NT2/D1 (cell line): ENCODE results near the gene GDI2.
"Not testable (repeated sequence)": the region's sequence is repeated elsewhere in the genome, so short reads cannot be mapped to it uniquely, and the experiment has no call there.

Experiments
- SUZ12 ChIP-seq: IDR thresholded peaks from 2 replicates; pipeline ENCODE4 v1.6.1; 2011; ENCODE audit not compliant: insufficient read length, insufficient read depth; ENCODE audit errors: extremely low read depth
- YY1 ChIP-seq: IDR thresholded peaks from 2 replicates; pipeline ENCODE4 v1.6.1; 2011; ENCODE audit not compliant: insufficient read length, insufficient read depth
- ZNF274 ChIP-seq: IDR thresholded peaks from 2 replicates; pipeline ENCODE4 v1.6.1; 2011; ENCODE audit warnings: mild to moderate bottlenecking, low read depth, low read length

GRCh38 chr10:5826511-5826910 is 13.3 kb upstream of the GDI2 start:
- not testable (repeated sequence) for TF ChIP-seq ZNF274, YY1, SUZ12
